Fibroblast of the aortic adventitia (primary cell): ENCODE results near the gene NFAT5. TPM values are rescaled to one million over a fixed set of nuclear protein-coding genes. Genes with fewer than 3 reads are reported as not detected.
"Not testable (repeated sequence)": the region's sequence is repeated elsewhere in the genome, so short reads cannot be mapped to it uniquely, and the experiment has no call there.

Experiments
- DNase-seq: peaks from one replicate; pipeline ENCODE4 v3.0.0-alpha.2; 2010; ENCODE audit warnings: low read depth
- H3K4me3 ChIP-seq: 2 replicates; pipeline ENCODE4 v1.5.1; 2011; ENCODE audit warnings: low read depth, mild to moderate bottlenecking, control low read depth, low read length, moderate library complexity
- CTCF ChIP-seq: IDR thresholded peaks from 2 replicates; pipeline ENCODE4 v1.5.1; 2011; ENCODE audit warnings: mild to moderate bottlenecking, low read length, control low read depth, inconsistent platforms; ENCODE audit not compliant: insufficient read depth
- total RNA-seq: library from RNA; depleted of rRNA; stranded (reverse); fragments of >200 nt; gene quantifications from 2 replicates; pipeline ENCODE4 v1.2.3, GENCODE V29; 2012; ENCODE audit warnings: low replicate concordance

NFAT5 gene
- total RNA-seq, 1 donor, result 53.9 TPM

DNA sequence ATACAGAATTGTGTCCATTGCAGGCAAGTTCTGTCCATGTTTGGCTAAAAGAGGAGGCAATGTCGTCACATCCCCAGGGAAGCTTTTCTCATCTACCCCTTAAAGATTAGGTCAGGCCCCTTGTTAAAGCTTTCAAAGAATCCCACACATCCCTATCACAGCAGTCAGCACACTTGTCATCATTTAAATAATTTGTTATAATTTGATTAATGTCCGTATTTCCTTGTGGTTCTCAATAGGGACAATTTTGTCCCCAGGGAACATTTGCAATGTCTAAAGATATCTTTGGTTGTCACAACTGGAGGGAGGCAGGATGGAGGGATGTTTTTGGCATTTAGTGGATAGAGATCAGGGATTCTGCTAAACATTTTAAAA, 28.1 kb upstream of the NFAT5 start:
- TF ChIP-seq CTCF, result no peak
- no peak for DNase-seq
- H3K4me3 ChIP-seq, result no peak overlapping the region

GRCh38 chr16:69538808-69539207, 27.0 kb upstream of the NFAT5 start:
- DNase-seq, result no peak
- no peak for TF ChIP-seq CTCF
- H3K4me3 ChIP-seq, result no peak overlapping the region

- DNase-seq, result peak; percentile 51
- H3K4me3 ChIP-seq, result no peak overlapping the region
- no peak for TF ChIP-seq CTCF
These were observed 22.8 kb upstream of the NFAT5 start for GRCh38 chr16:69542974-69543373.

DNA sequence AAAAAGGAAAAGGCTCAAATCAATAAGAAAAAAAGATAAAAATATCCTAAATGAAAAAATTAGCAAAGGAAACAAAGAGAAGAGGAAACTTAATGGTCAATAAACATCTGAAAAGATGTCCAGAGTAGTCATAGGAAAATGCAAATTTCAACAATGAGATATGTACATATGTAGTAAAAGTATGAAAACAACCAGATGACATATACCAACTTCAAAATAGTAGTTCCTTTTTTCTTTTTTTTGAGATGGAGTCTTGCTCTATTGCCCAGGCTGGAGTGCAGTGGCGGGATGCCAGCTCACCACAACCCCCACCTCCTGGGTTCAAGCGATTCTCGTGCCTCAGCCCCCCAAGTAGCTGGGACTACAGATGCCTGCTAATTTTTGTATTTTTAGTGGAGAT, 21.7 kb upstream of the NFAT5 start:
- no peak for DNase-seq
- no peak for TF ChIP-seq CTCF
- no peak overlapping the region for H3K4me3 ChIP-seq

DNA sequence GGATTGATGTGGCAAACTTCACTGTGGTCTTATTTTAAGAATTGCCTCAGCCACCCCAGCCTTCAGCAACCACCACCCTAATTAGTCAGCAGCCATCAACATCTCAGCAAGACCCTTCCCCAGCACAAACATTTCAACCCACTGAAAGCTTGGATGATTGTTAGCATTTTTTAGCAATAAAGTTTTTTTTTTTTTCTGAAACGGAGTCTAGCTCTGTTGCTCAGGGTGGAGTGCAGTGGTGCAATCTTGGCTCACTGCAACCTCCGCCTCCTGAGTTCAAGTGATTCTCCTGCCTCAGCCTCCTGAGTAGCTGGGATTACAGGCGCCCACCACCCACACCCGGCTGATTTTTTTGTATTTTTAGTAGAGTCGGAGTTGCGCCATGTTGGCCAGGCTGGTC, 19.1 kb upstream of the NFAT5 start:
- DNase-seq, result not testable (repeated sequence)

GRCh38 chr16:69553332-69553731, 12.4 kb upstream of the NFAT5 start:
- DNase-seq, result no peak
- no peak for TF ChIP-seq CTCF
- H3K4me3 ChIP-seq, result no peak overlapping the region

More for the DNA sequence above, 19.1 kb upstream of the NFAT5 start:
- H3K4me3 ChIP-seq, result not testable (repeated sequence)

GRCh38 chr16:69554495-69554894, 11.3 kb upstream of the NFAT5 start:
- no peak overlapping the region for H3K4me3 ChIP-seq
- DNase-seq, result no peak
- TF ChIP-seq CTCF, result no peak

- DNase-seq, result no peak
- TF ChIP-seq CTCF, result no peak
- H3K4me3 ChIP-seq, result no peak overlapping the region
These were observed 10.3 kb upstream of the NFAT5 start for GRCh38 chr16:69555437-69555836.
